ENCODE results near the gene GRIK5.

The GRIK5 gene

DNA sequence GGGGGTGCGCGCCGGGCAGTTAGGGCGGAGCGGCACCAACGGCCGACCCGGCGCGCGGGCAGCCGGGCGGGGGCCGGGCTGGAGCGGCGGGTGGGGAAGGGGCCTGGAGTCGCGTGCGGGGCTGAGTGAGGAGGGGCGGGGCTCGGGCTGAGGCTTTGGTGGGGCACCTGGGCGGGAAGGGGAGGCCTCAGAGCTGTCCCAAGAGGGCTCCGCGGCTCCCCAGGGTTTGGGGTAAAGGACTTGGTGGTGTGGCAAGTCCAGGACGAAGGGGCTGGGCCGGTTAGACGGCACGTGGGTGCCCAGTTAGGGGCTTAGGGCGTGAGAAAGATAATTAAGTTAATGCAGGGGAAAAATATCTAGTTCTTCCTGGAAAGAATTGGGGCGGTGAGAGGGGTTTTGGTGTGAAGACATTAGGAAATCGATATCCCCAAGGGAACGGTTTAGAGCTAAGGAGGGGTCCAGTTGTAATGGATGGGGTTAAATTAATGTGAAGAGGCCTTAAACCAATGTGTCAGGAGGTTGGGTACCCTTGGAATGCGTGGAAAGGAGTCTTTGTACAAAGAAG is 6.5 kb upstream of the GRIK5 start:
- Mint-ChIP-seq H3K4me1 (peaks cover 36% of the 10 kb centered on the region), H3K36me3 (peaks cover 31% of the 10 kb centered on the region), H3K27me3 (peaks cover 5% of the 10 kb centered on the region), H3K9me3 (no peaks in the 10 kb centered on the region), H3K27ac (peak overlapping the region; percentile 83), H3K4me3 (peak overlapping the region; percentile 82)
- CTCF ChIA-PET, result interaction anchor here (1.5 kb wide), 1 partner anchor 42 kb away, joined by 5 read pairs; no protein-coding TSS in a partner anchor
- DNase-seq, result peak; percentile 68

DNA sequence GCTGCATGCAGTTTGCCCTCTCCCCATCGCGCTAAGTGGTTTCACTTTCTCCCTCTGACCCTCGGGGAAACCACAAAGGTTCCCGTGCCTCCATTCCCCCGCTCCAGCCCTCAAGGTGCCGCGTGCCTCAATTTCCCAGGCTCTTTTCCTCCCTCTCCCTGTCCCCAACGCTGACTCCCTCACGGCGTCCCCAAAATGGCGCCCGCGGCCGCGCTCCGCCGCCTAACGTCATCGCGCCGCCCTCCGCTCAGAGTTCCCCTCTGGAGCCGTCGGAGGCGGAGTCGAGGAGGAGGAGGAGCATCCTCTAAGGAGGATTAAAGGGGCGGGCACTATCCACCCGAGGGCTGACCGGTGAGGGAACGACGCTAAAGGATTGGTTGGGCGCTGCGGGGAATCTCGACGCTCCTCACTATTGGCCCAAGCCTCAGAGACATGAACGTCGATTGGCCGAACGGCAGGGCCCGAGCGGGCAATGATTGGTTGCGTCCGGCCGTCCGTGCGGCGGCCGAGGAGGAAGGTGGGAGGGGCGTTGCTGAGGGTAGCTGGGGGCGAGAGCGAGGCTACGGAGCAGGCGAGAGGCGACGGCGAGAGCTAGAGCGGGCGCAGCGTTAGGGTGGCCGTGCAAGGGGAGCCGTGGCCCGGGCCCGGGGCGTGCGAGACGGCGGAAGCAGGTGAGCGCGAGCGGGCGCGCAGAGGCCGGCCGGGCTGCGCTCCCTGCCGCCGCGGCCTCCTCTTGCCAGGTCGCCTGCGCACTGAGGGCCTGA is 5.8 kb upstream of the GRIK5 start, which contains the start of gene ZNF574:
TSS of gene ZNF574 (plus strand) at position 551 of the 764 bp plus-strand sequence. CDS start 2,441 bp downstream, outside the sequence.
- peaks cover 36% of the 10 kb centered on the region for H3K4me1 Mint-ChIP-seq
- peak within 1 kb of the TSS; percentile 94 for H3K4me3 Mint-ChIP-seq
- H3K27me3 Mint-ChIP-seq, result peaks cover 5% of the 10 kb centered on the region
- peak within 1 kb of the TSS; percentile 95 for H3K27ac Mint-ChIP-seq
- CTCF ChIA-PET, result interaction anchor here (1.5 kb wide), 1 partner anchor 41 kb away, joined by 5 read pairs; no protein-coding TSS in a partner anchor
- H3K36me3 Mint-ChIP-seq, result peaks cover 26% of the 10 kb centered on the region
- DNase-seq, result peak; percentile 99
- H3K9me3 Mint-ChIP-seq, result no peaks in the 10 kb centered on the region

DNA sequence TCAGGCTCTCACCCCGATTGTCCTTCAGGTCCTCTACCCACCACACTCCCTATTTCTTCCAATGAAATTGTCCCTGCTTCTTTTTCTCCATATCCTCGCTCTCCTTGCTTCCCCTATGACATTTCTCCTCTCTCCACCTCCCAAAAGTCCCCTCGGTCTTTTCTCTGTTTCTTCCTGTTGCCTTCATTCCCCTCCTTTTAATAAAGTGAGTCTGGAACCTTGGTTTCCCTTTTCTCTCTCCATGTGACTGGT is 5.3 kb upstream of the GRIK5 start:
- Mint-ChIP-seq H3K4me1 (peaks cover 36% of the 10 kb centered on the region), H3K9me3 (no peaks in the 10 kb centered on the region), H3K36me3 (peaks cover 26% of the 10 kb centered on the region), H3K27me3 (peaks cover 5% of the 10 kb centered on the region), H3K27ac (peak overlapping the region; percentile 95), H3K4me3 (peak overlapping the region; percentile 94)
- DNase-seq, result no peak
- CTCF ChIA-PET, result no interaction called here

DNA sequence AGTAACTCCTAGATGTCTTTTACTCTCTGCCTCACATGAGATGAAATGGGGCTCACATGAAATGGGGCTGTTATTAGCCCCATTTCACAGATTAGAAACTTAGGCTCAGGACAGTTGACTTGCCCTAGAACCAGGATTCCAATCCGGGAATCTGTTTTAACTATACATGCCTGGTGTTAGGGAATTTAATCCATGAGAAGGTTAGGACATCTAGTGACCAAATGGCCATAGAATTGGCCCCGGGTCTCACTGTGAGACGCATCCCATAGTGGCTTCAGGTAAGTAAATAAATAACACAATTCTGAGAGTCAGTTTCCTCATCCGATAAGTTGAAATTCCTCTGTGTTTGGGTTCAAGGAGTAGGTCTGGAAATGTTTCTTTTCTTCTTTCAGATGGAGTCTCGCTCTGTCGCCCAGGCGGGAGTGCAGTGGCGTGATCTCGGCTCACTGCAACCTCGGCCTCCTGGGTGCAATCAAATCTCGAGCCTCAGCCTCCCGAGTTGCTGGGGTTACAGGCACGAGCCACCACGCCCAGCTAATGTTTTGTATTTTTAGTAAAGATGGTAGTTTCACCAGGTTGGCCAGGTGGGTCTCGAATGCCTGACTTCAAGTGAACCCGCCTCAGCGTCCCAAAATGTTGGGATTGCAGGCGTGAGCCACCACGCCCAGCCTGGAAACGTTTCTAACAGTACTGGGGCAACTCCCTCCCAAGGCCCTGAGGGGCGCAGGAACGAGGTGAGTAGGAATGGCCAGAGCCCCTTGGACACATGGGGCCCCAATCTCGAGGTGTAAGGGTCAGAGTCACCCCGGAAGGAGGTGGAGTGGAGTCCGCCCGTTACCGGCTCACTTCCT is 4.7 kb upstream of the GRIK5 start:
- CTCF ChIA-PET, result interaction anchor here (0.6 kb wide), 1 partner anchor 319 kb away, joined by 3 read pairs; no protein-coding TSS in a partner anchor
- peak overlapping the region; percentile 94 for H3K4me3 Mint-ChIP-seq
- peak; percentile 41 for DNase-seq

DNA sequence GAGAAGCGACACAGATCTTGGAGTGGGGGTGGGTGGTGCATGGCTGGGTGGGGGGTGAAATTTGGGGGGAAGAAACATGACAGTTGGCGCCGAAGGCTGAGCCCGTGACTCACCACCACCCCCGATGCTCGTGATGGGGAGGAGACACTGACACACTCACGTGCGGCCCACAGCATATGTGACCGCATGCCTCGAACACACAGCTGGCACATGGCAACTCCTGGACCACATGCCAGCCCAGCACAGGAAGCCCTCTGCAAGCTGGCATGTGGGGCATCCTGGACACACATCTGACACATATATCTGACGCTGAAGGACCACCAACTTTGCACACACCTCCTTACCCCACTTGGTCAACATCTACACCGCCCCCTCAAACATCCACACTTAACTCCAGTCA is 1.2 kb upstream of the GRIK5 start:
- CTCF ChIA-PET, result no interaction called here
- H3K27me3 Mint-ChIP-seq, result peaks cover 5% of the 10 kb centered on the region
- DNase-seq, result no peak
- H3K27ac Mint-ChIP-seq, result no peak overlapping the region
- H3K36me3 Mint-ChIP-seq, result peaks cover 2% of the 10 kb centered on the region
- no peak overlapping the region for H3K4me3 Mint-ChIP-seq
- H3K9me3 Mint-ChIP-seq, result no peaks in the 10 kb centered on the region
- peaks cover 15% of the 10 kb centered on the region for H3K4me1 Mint-ChIP-seq

More for the DNA sequence above, 4.7 kb upstream of the GRIK5 start:
- Mint-ChIP-seq H3K9me3 (no peaks in the 10 kb centered on the region), H3K27me3 (peaks cover 5% of the 10 kb centered on the region), H3K27ac (peak overlapping the region; percentile 95), H3K4me1 (peaks cover 36% of the 10 kb centered on the region), H3K36me3 (peaks cover 22% of the 10 kb centered on the region)

DNA sequence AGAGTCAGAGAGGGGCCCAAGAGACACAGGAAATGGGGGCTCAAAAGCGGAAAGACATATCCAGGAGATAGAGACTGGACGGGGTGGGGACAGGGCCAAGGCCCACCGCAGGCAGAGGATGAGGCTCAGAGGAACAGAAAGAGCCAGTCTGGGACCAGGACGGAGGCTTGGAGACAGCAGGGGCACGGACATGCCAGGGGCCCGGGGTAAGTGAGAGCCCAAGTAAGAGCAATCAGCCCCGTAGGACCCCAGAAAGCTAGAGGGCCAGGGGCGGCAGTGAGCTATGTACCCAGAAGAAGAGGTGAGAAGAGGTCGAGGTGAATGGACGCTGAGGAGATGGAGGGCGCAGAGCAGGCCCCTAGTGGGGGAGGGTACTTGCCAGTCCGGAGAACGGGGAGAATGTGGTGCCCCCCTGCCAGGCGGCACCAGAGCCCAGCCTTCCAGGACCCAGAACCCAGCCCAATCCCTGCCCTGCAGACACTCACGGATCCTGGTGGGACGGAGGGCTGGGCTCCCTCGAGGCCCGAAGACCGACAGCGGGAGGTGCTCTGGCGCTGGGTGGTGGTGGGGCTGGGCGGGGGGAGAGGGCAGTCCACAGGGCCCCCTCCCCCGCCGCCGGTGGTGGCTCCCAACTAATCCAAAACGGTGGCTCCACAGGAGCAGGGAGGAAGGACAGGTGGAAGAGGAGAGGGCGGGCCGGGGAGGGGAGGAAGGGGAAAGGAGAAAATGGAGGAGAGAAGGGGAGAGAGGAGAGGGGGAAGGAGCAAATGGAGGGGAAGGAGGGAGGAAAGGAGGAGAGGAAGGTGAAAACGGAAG is 1.0 kb downstream of the GRIK5 start:
- no peak overlapping the region for H3K4me3 Mint-ChIP-seq
- DNase-seq, result no peak
- no peaks in the 10 kb centered on the region for H3K4me1 Mint-ChIP-seq
- H3K36me3 Mint-ChIP-seq, result no peaks in the 10 kb centered on the region
- H3K9me3 Mint-ChIP-seq, result no peaks in the 10 kb centered on the region
- H3K27me3 Mint-ChIP-seq, result no peaks in the 10 kb centered on the region
- CTCF ChIA-PET, result no interaction called here
- no peak overlapping the region for H3K27ac Mint-ChIP-seq

DNA sequence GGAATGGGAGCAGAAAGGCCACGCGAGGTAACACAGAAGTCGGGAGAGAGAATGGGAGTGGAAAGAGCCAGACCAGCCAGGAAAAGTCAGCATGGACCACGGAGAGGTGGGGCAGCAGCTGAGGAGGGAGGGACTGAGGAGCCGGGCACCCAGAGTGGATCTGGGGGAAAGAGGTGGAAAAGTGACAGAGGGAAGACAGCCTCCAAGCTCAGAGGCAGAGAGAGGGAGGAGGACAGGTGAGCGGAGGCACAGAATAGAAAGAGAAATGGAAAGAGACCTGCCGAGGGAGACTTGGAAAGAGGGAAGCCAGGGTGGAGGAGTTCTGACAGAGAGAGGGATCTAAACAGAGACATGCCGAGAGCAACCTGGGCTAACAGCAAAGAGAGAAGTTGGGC is 1.6 kb downstream of the GRIK5 start:
- no peaks in the 10 kb centered on the region for H3K9me3 Mint-ChIP-seq
- DNase-seq, result no peak
- CTCF ChIA-PET, result no interaction called here
- no peaks in the 10 kb centered on the region for H3K4me1 Mint-ChIP-seq
- H3K27ac Mint-ChIP-seq, result no peak overlapping the region
- H3K4me3 Mint-ChIP-seq, result no peak overlapping the region
- peaks cover 1% of the 10 kb centered on the region for H3K27me3 Mint-ChIP-seq
- no peaks in the 10 kb centered on the region for H3K36me3 Mint-ChIP-seq

DNA sequence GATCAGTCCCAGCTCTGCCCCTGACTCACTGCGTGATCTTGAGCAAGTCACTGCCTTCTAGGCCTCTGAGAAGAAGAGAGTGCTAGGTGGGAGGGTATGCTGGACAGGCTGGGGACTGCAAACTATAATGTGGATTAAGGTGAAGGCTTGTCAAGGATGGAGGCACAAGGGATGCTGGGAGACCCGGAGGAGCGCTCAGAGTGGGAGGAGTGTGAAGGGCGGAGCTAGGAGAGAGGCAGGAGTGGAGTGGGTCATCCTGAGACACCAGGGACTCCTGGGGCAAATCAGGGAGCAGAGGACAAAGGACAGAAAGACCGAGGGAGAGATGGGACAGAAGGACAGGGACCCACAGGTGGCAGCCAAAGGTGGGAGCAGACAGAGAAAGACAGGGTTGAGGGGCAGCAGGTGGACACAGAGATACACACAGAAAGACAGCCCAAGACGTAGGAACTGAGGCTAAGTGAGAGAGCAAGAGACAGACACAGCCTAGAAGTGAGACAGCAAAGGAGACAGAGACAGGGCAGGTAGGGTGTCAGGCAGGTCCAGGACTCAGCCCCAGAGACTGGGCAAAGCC is 2.6 kb downstream of the GRIK5 start:
- Mint-ChIP-seq H3K27me3 (peaks cover 9% of the 10 kb centered on the region), H3K36me3 (no peaks in the 10 kb centered on the region), H3K9me3 (no peaks in the 10 kb centered on the region), H3K4me1 (no peaks in the 10 kb centered on the region), H3K4me3 (no peak overlapping the region), H3K27ac (no peak overlapping the region)
- DNase-seq, result no peak
- CTCF ChIA-PET, result interaction anchor here (0.6 kb wide), 1 partner anchor 918 kb away, joined by 3 read pairs; no protein-coding TSS in a partner anchor

DNA sequence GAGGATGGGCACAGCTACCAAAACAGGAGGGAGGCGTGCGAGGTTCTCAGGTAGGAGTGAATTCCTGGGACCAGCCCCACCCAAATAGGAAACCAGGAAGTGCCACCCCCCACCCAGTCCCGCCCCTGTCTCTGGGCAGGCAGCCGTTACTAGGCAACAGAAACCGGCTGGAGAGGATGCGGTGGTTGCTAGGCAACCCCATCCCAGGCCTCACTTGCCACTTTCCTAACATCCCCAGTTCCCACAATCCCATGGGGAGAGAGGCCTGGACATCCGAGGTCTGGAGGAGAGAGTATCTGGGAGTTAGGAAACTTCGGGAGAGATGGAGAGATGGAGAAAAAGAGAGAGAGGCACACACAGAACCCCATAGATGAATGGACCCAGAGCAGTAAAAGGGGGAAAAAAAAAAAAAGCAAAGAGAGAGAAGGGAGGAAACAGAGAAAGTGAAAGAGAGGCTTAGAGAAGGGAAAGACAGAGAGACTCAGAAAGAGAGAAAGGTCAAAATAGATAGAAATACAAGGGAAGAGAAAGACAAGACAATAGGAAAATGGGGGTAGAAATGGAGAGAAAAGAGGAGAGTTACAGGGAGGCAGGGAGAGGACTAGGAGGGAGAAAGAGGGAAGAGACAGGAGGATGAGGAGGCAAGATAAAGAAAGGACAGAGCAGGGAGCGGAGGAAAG is 3.8 kb downstream of the GRIK5 start:
- CTCF ChIA-PET, result no interaction called here
- H3K4me1 Mint-ChIP-seq, result no peaks in the 10 kb centered on the region
- H3K4me3 Mint-ChIP-seq, result no peak overlapping the region
- peak; percentile 52 for DNase-seq
- H3K27me3 Mint-ChIP-seq, result peaks cover 20% of the 10 kb centered on the region
- no peaks in the 10 kb centered on the region for H3K36me3 Mint-ChIP-seq
- H3K9me3 Mint-ChIP-seq, result no peaks in the 10 kb centered on the region
- H3K27ac Mint-ChIP-seq, result no peak overlapping the region

DNA sequence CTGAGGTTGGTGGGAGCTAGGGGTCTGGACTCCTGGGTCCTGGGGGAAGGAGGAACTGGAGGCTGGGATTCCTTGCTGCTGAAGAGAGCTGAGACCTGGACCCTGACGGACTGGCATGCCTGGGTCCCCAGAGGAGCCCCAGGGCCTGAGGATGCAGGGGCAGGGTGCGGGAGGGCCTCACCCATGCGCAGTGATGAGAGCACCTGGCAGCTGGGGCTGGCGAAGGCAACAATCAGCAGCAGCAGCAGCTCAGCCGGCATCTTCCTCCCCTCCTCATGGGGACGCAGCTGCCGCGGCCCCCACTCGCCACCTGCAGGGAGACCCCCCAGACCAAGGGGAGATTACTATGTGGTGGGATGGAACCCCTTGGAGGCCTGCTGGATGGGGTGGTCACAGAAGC is 4.5 kb downstream of the GRIK5 start:
- no peak for DNase-seq
- no peaks in the 10 kb centered on the region for H3K9me3 Mint-ChIP-seq
- no peaks in the 10 kb centered on the region for H3K4me1 Mint-ChIP-seq
- no peak overlapping the region for H3K4me3 Mint-ChIP-seq
- no peak overlapping the region for H3K27ac Mint-ChIP-seq
- CTCF ChIA-PET, result no interaction called here
- H3K36me3 Mint-ChIP-seq, result no peaks in the 10 kb centered on the region
- peaks cover 20% of the 10 kb centered on the region for H3K27me3 Mint-ChIP-seq

DNA sequence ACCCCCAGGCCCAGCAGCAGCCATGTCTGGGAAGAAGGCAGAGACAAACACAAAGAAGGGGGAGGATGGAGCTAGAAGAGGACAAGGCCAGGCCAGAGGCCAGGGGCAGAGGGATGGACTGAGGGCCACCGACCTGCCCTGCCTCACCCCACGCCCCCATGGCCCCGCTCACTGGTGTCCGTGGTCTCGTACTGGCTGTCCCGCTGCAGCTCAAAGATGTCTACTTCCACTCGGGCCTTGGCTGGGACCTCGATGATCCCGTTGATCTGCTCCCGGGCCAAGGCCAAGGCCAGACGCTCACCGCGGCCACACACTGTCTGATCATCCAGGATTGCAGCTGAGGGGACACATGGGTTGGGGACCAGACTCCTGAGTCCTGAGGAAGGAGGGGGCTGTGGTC is 5.0 kb downstream of the GRIK5 start:
- Mint-ChIP-seq H3K27ac (no peak overlapping the region), H3K4me1 (no peaks in the 10 kb centered on the region), H3K9me3 (no peaks in the 10 kb centered on the region), H3K36me3 (no peaks in the 10 kb centered on the region), H3K27me3 (peaks cover 21% of the 10 kb centered on the region), H3K4me3 (no peak overlapping the region)
- CTCF ChIA-PET, result no interaction called here
- no peak for DNase-seq

DNA sequence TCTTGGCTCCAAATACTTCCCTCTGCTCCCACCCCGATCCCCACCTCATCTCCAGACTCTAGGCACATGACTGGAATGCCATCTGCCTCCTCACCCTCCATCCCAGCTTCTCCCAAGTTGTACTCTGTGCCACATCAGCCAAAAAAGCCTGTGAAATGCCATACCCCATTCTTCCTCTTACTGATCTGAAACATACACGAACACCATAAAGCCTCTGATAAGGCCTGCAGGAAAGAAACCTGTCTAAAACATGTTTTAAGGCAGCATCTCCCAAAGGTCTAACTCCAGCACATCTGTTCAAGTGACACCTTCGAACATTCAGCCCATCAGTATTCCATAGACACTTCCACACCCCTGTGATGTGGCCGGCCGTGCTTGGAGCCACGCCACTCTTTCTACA is 5.6 kb downstream of the GRIK5 start:
- CTCF ChIA-PET, result no interaction called here
- no peaks in the 10 kb centered on the region for H3K9me3 Mint-ChIP-seq
- H3K27me3 Mint-ChIP-seq, result peaks cover 26% of the 10 kb centered on the region
- H3K27ac Mint-ChIP-seq, result no peak overlapping the region
- H3K4me1 Mint-ChIP-seq, result no peaks in the 10 kb centered on the region
- no peak for DNase-seq
- H3K4me3 Mint-ChIP-seq, result no peak overlapping the region
- no peaks in the 10 kb centered on the region for H3K36me3 Mint-ChIP-seq

DNA sequence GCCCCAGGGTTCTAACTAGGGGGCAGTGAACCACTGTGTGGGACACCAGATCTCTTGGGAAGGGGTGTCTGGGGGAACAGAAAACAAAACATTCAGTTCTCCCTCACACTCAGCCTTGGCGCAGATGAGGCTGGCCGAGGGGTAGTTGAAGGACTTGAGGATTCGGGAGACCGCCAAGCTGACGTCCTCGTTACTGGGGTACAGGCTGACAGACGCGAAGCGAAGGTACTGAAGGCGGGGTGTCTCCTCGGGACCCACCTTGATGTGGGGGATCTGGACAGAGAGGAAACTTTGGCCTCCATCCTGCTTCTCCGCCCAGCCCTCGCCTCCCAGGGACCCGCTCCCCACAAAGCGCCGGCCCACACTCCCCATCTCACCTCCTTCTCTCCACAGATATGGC is 7.6 kb downstream of the GRIK5 start:
- no peak for DNase-seq
- no peaks in the 10 kb centered on the region for H3K36me3 Mint-ChIP-seq
- CTCF ChIA-PET, result no interaction called here
- H3K27ac Mint-ChIP-seq, result no peak overlapping the region
- H3K27me3 Mint-ChIP-seq, result peaks cover 26% of the 10 kb centered on the region
- H3K9me3 Mint-ChIP-seq, result no peaks in the 10 kb centered on the region
- H3K4me3 Mint-ChIP-seq, result no peak overlapping the region
- no peaks in the 10 kb centered on the region for H3K4me1 Mint-ChIP-seq

All from activated naive CD4-positive, alpha-beta T cell treated with anti-CD3 and anti-CD28 coated beads, Interleukin-2, amount 10 ng/mL, durations not matched to agents 7 days and 5 days (primary cell).